Neural progenitor cell (in vitro differentiated cells): ENCODE data around the gene POFUT1. TPM values are rescaled to one million over a fixed set of nuclear protein-coding genes. Genes with fewer than 3 reads are reported as not detected.

Experiments
- DNase-seq: peaks from one replicate; pipeline ENCODE4 v3.0.0-alpha.2; 2016; ENCODE audit warnings: low spot score
- H2AFZ ChIP-seq: fragments of 200-600 bp; sonication (generic); replicated peaks from 2 replicates; pipeline ENCODE4 v1.6.1; 2016; ENCODE audit warnings: antibody characterized with exemption
- H3F3A ChIP-seq: fragments of 200-600 bp; sonication (generic); 2 replicates; pipeline ENCODE4 v1.6.1; 2016; ENCODE audit warnings: antibody characterized with exemption, low read depth
- H3K27ac ChIP-seq: fragments of 200-600 bp; sonication (generic); 2 replicates; pipeline ENCODE4 v1.5.1; 2016; ENCODE audit warnings: mild to moderate bottlenecking
- H3K27me3 ChIP-seq: fragments of 200-600 bp; sonication (generic); 2 replicates; pipeline ENCODE4 v1.6.1; 2016; ENCODE audit warnings: mild to moderate bottlenecking, moderate library complexity
- H3K36me3 ChIP-seq: fragments of 200-600 bp; sonication (generic); 2 replicates; pipeline ENCODE4 v1.5.1; 2016
- H3K4me1 ChIP-seq: fragments of 200-600 bp; sonication (generic); 2 replicates; pipeline ENCODE4 v1.6.1; 2016; ENCODE audit warnings: mixed run types
- H3K4me2 ChIP-seq: fragments of 200-600 bp; sonication (generic); 2 replicates; pipeline ENCODE4 v1.6.1; 2016
- H3K4me3 ChIP-seq: fragments of 200-600 bp; sonication (generic); 2 replicates; pipeline ENCODE4 v1.5.1; 2016
- H3K79me2 ChIP-seq: fragments of 200-600 bp; sonication (generic); 2 replicates; pipeline ENCODE4 v1.6.1; 2016; ENCODE audit warnings: low read depth
- H3K9ac ChIP-seq: fragments of 200-600 bp; sonication (generic); 2 replicates; pipeline ENCODE4 v1.6.1; 2016
- H3K9me3 ChIP-seq: fragments of 200-600 bp; sonication (generic); 2 replicates; pipeline ENCODE4 v1.5.1; 2016; ENCODE audit warnings: low read depth
- H4K20me1 ChIP-seq: fragments of 200-600 bp; sonication (generic); 2 replicates; pipeline ENCODE4 v1.6.1; 2016; ENCODE audit warnings: low read depth
- H3K27ac Mint-ChIP-seq: 3 replicates; pipeline ENCODE4 v1.8.0; 2021; ENCODE audit warnings: mixed read lengths
- H3K27me3 Mint-ChIP-seq: 2 replicates; pipeline ENCODE4 v1.8.0; 2022; ENCODE audit warnings: low read depth, mild to moderate bottlenecking, inconsistent platforms, moderate library complexity, mixed read lengths; ENCODE audit not compliant: insufficient read depth
- H3K36me3 Mint-ChIP-seq: 3 replicates; pipeline ENCODE4 v1.8.0; 2021; ENCODE audit warnings: mixed read lengths
- H3K4me1 Mint-ChIP-seq: 3 replicates; pipeline ENCODE4 v1.8.0; 2021; ENCODE audit warnings: mixed read lengths
- H3K4me3 Mint-ChIP-seq: 3 replicates; pipeline ENCODE4 v1.8.0; 2021; ENCODE audit warnings: mild to moderate bottlenecking, moderate library complexity, mixed read lengths
- H3K9me3 Mint-ChIP-seq: 3 replicates; pipeline ENCODE4 v1.8.0; 2020; ENCODE audit warnings: mixed read lengths
- CTCF ChIP-seq: fragments of 200-600 bp; sonication (generic); IDR thresholded peaks from 2 replicates; pipeline ENCODE4 v1.5.1; 2017; ENCODE audit warnings: antibody characterized with exemption, mild to moderate bottlenecking
- EZH2 ChIP-seq: fragments of 200-600 bp; sonication (generic); IDR thresholded peaks from 2 replicates; pipeline ENCODE4 v1.6.1; 2017; ENCODE audit warnings: antibody characterized with exemption, mild to moderate bottlenecking, moderate library complexity
- EZH2phosphoT487 ChIP-seq: fragments of 200-600 bp; sonication (generic); IDR thresholded peaks from 2 replicates; pipeline ENCODE4 v1.6.1; 2017; ENCODE audit warnings: antibody characterized with exemption
- total RNA-seq: library from RNA; depleted of rRNA; stranded (reverse); fragments of >200 nt; gene quantifications from 2 replicates; pipeline ENCODE4 v1.2.3, GENCODE V29; 2015; ENCODE audit warnings: low replicate concordance

The POFUT1 gene
- total RNA-seq, 1 donor from 2014 or later, result 22.3 TPM

GRCh38 chr20:32199006-32199405 is 8.7 kb upstream of the POFUT1 start:
- Histone ChIP-seq H3K27me3 (no peaks in the 10 kb centered on the region), H3K27ac (no peak overlapping the region), H3K36me3 (no peaks in the 10 kb centered on the region), H3K4me1 (peaks cover 10% of the 10 kb centered on the region), H3K4me2 (no peak overlapping the region), H4K20me1 (peaks cover 100% of the 10 kb centered on the region), H3K9ac (no peak overlapping the region), H3K79me2 (peaks cover 89% of the 10 kb centered on the region), H2AFZ (no peak overlapping the region), H3K9me3 (no peaks in the 10 kb centered on the region), H3F3A (no peaks in the 10 kb centered on the region), H3K4me3 (no peak overlapping the region)
- peaks cover 12% of the 10 kb centered on the region for H3K4me1 Mint-ChIP-seq
- DNase-seq, result no peak
- TF ChIP-seq CTCF (no peak), EZH2 (no peak), EZH2phosphoT487 (no peak)
- no peak overlapping the region for H3K4me3 Mint-ChIP-seq
- no peaks in the 10 kb centered on the region for H3K9me3 Mint-ChIP-seq
- H3K27me3 Mint-ChIP-seq, result no peaks in the 10 kb centered on the region
- peaks cover 33% of the 10 kb centered on the region for H3K36me3 Mint-ChIP-seq
- no peak overlapping the region for H3K27ac Mint-ChIP-seq

GRCh38 chr20:32201296-32201976 is 6.2 kb upstream of the POFUT1 start:
- Mint-ChIP-seq H3K27ac (no peak overlapping the region), H3K9me3 (no peaks in the 10 kb centered on the region), H3K27me3 (no peaks in the 10 kb centered on the region), H3K4me1 (peaks cover 35% of the 10 kb centered on the region), H3K4me3 (no peak overlapping the region), H3K36me3 (peaks cover 21% of the 10 kb centered on the region)
- no peak for DNase-seq
- H3K4me2 ChIP-seq, result no peak overlapping the region
- peaks cover 100% of the 10 kb centered on the region for H4K20me1 ChIP-seq
- H3K4me3 ChIP-seq, result no peak overlapping the region
- H3K27ac ChIP-seq, result no peak overlapping the region
- H3K9ac ChIP-seq, result no peak overlapping the region
- TF ChIP-seq EZH2, result no peak
- TF ChIP-seq CTCF, result no peak
- no peak for TF ChIP-seq EZH2phosphoT487
- peaks cover 15% of the 10 kb centered on the region for H3F3A ChIP-seq
- no peaks in the 10 kb centered on the region for H3K36me3 ChIP-seq
- no peaks in the 10 kb centered on the region for H3K27me3 ChIP-seq
- H3K4me1 ChIP-seq, result peaks cover 30% of the 10 kb centered on the region
- no peak overlapping the region for H2AFZ ChIP-seq
- H3K79me2 ChIP-seq, result peaks cover 93% of the 10 kb centered on the region
- no peaks in the 10 kb centered on the region for H3K9me3 ChIP-seq

- Mint-ChIP-seq H3K27ac (no peak overlapping the region), H3K36me3 (peaks cover 21% of the 10 kb centered on the region)
- DNase-seq, result no peak
Measured at GRCh38 chr20:32201977-32202363, 5.7 kb upstream of the POFUT1 start.

More at GRCh38 chr20:32201977-32202363, 5.7 kb upstream of the POFUT1 start:
- Histone ChIP-seq H3K27ac (no peak overlapping the region), H3K9me3 (no peaks in the 10 kb centered on the region), H3K36me3 (no peaks in the 10 kb centered on the region), H2AFZ (no peak overlapping the region), H3F3A (peaks cover 20% of the 10 kb centered on the region), H3K4me2 (no peak overlapping the region), H3K4me3 (no peak overlapping the region), H3K79me2 (peaks cover 96% of the 10 kb centered on the region), H4K20me1 (peaks cover 100% of the 10 kb centered on the region), H3K27me3 (no peaks in the 10 kb centered on the region), H3K4me1 (peaks cover 30% of the 10 kb centered on the region), H3K9ac (no peak overlapping the region)
- Mint-ChIP-seq H3K4me1 (peaks cover 40% of the 10 kb centered on the region), H3K27me3 (peaks cover 4% of the 10 kb centered on the region), H3K9me3 (no peaks in the 10 kb centered on the region), H3K4me3 (no peak overlapping the region)
- TF ChIP-seq EZH2phosphoT487, result no peak
- TF ChIP-seq CTCF, result no peak
- TF ChIP-seq EZH2, result no peak
